GM21526 (cell line): ENCODE results near the gene C8A.

Source experiments
- ATAC-seq: cut with Tn5 transposase; IDR thresholded peaks from one replicate; pipeline ENCODE4 v1.9.1; 2021; ENCODE audit warnings: moderate library complexity; ENCODE audit not compliant: unreplicated experiment, low FRiP score

C8A gene

GRCh38 chr1:56880774-56881173 lies 26.2 kb downstream of the C8A start:
- no peak for ATAC-seq

GRCh38 chr1:56881417-56881816 lies 26.8 kb downstream of the C8A start:
- no peak for ATAC-seq

- no peak for ATAC-seq
These were observed 35.6 kb downstream of the C8A start for GRCh38 chr1:56890229-56890628.

GRCh38 chr1:56894014-56894413 lies 39.4 kb downstream of the C8A start:
- no peak for ATAC-seq

GRCh38 chr1:56897150-56898004 lies 42.8 kb downstream of the C8A start:
- no peak for ATAC-seq

GRCh38 chr1:56898005-56898373 lies 43.4 kb downstream of the C8A start:
- ATAC-seq, result no peak

- ATAC-seq, result no peak
These were observed 44.3 kb downstream of the C8A start for GRCh38 chr1:56898879-56899278.

GRCh38 chr1:56901716-56902115 lies 47.1 kb downstream of the C8A start:
- ATAC-seq, result no peak

- no peak for ATAC-seq
These were observed 49.2 kb downstream of the C8A start for GRCh38 chr1:56903778-56904177.

- no peak for ATAC-seq
These were observed 50.2 kb downstream of the C8A start for GRCh38 chr1:56904663-56905397.

- no peak for ATAC-seq
These were observed 51.1 kb downstream of the C8A start for GRCh38 chr1:56905667-56906066.

GRCh38 chr1:56908619-56909221 lies 54.1 kb downstream of the C8A start:
- no peak for ATAC-seq

- no peak for ATAC-seq
These were observed 55.9 kb downstream of the C8A start for GRCh38 chr1:56910441-56910985.

- no peak for ATAC-seq
These were observed 56.7 kb downstream of the C8A start for GRCh38 chr1:56911098-56911938.

- ATAC-seq, result no peak
These were observed 57.7 kb downstream of the C8A start for GRCh38 chr1:56912325-56912724.

- ATAC-seq, result no peak
These were observed 61.4 kb downstream of the C8A start for GRCh38 chr1:56915960-56916359.

- ATAC-seq, result no peak
These were observed 62.0 kb downstream of the C8A start for GRCh38 chr1:56916630-56917029.

- no peak for ATAC-seq
These were observed 62.8 kb downstream of the C8A start for GRCh38 chr1:56917356-56917755.

GRCh38 chr1:56920591-56921001 lies 66.0 kb downstream of the C8A start:
- no peak for ATAC-seq

- ATAC-seq, result no peak
These were observed 66.9 kb downstream of the C8A start for GRCh38 chr1:56921479-56921878.
